PC-3 (cell line): ENCODE results near the gene NFE2.

Experiments used
- EZH2 ChIP-seq: fragments of 300-600 bp; sonication (generic); IDR thresholded peaks from one replicate; pipeline ENCODE4 v1.6.1; 2017; ENCODE audit warnings: antibody characterized with exemption, mild to moderate bottlenecking, low read length; ENCODE audit not compliant: unreplicated experiment
- EZH2phosphoT487 ChIP-seq: fragments of 300-600 bp; sonication (generic); IDR thresholded peaks from 2 replicates; pipeline ENCODE4 v1.6.1; 2018; ENCODE audit warnings: mild to moderate bottlenecking, antibody characterized with exemption, low read length, borderline replicate concordance
- TF ChIP-seq, protein P1 (sequence below): fragments of 300-600 bp; sonication (generic); conservative IDR thresholded peaks from 2 replicates; pipeline ENCODE4 v1.5.1; 2017; ENCODE audit warnings: antibody characterized with exemption, low read depth, mild to moderate bottlenecking, low read length

DNA sequence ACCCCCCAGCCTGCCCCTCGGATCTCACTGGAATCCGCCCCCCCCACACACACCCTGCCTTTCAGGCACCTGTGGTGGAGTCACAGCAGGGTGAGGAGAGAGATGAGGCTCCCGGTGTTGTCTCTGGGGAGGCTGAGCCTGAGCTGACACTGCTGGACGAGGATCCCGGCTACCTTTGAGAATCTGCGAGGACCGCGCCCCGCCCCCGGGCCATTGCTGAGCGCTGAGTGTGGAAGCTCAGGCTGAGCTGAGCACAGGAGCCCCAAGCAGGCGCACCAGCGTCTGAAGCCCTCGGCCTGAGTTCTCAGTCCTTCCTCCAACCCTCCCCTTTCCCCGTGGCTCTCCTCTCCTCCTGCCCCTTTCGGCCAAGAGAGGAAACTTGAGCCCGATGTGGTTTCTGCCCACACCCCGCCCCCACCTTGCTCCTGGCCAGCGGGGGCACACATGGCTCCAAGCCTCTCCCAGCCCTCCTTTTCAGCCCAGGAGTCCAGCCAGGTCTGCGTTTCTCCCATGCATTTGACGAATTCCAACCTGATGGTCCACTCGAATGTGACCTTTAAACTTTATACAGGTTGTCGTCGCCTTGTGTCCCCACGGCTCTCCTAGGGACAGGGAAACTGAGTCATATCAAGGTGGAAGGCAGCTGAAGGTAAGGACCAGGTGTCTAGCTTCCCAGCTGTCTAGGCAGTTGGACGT lies at the start of gene NFE2:
- TF ChIP-seq, protein P1, sequence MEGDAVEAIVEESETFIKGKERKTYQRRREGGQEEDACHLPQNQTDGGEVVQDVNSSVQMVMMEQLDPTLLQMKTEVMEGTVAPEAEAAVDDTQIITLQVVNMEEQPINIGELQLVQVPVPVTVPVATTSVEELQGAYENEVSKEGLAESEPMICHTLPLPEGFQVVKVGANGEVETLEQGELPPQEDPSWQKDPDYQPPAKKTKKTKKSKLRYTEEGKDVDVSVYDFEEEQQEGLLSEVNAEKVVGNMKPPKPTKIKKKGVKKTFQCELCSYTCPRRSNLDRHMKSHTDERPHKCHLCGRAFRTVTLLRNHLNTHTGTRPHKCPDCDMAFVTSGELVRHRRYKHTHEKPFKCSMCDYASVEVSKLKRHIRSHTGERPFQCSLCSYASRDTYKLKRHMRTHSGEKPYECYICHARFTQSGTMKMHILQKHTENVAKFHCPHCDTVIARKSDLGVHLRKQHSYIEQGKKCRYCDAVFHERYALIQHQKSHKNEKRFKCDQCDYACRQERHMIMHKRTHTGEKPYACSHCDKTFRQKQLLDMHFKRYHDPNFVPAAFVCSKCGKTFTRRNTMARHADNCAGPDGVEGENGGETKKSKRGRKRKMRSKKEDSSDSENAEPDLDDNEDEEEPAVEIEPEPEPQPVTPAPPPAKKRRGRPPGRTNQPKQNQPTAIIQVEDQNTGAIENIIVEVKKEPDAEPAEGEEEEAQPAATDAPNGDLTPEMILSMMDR = no peak
- TF ChIP-seq EZH2phosphoT487 (no peak), EZH2 (no peak)
